Upper lobe of left lung (tissue), 6 donors: Measurements from ENCODE around the gene WASF2. TPM values are rescaled to one million over a fixed set of nuclear protein-coding genes. Genes with fewer than 3 reads are reported as not detected.
A peak's percentile ranks its signal among the peaks of the same experiment; 100 is the strongest.
"Not testable (repeated sequence)": the region's sequence is repeated elsewhere in the genome, so short reads cannot be mapped to it uniquely, and the experiment has no call there.

Source experiments
- ATAC-seq, 2 donors: fragments of 200-7000 bp; cut with Tn5 transposase; one replicate each; pipeline ENCODE4 v1.9.1; 2022; ENCODE audit warnings: mild to moderate bottlenecking in 2 of 2, moderate library complexity in 2 of 2; ENCODE audit not compliant: low FRiP score in 2 of 2
- DNase-seq, 2 donors: peaks; one replicate each; pipeline ENCODE4 v3.0.0-alpha.2; 2019 to 2020
- H3K27ac ChIP-seq, 4 donors: fragments of 200-600 bp; sonication (generic); one replicate each; pipeline ENCODE4 v1.5.1; 2016 to 2019
- H3K27me3 ChIP-seq, 4 donors: fragments of 200-600 bp; sonication (generic); one replicate each; pipeline ENCODE4 v1.5.1; 2017 to 2019
- H3K36me3 ChIP-seq, 4 donors: fragments of 200-600 bp; sonication (generic); one replicate each; pipeline ENCODE4 v1.5.1; 2016 to 2019
- H3K4me1 ChIP-seq, 4 donors: fragments of 200-600 bp; sonication (generic); one replicate each; pipeline ENCODE4 v1.5.1; 2018 to 2019
- H3K4me3 ChIP-seq, 4 donors: fragments of 200-600 bp; sonication (generic); one replicate each; pipeline ENCODE4 v1.5.1; 2017 to 2019; ENCODE audit warnings: mild to moderate bottlenecking in 2 of 4, moderate library complexity in 1 of 4
- H3K9me3 ChIP-seq, 4 donors: fragments of 200-600 bp; sonication (generic); one replicate each; pipeline ENCODE4 v1.5.1; 2018 to 2019
- EP300 ChIP-seq, 4 donors: sonication (generic); formaldehyde crosslinking; IDR thresholded peaks; one replicate each; pipeline ENCODE4 v1.5.1; 2017; ENCODE audit warnings: antibody characterized with exemption in 4 of 4, control low read depth in 2 of 4
- POLR2A ChIP-seq, 4 donors: fragments of 450-650 bp; IDR thresholded peaks; one replicate each; pipeline ENCODE4 v1.5.1; 2016 to 2017; ENCODE audit warnings: antibody characterized with exemption in 4 of 4, mild to moderate bottlenecking in 2 of 4
- POLR2AphosphoS5 ChIP-seq, 2 donors: sonication (generic); formaldehyde crosslinking; IDR thresholded peaks; one replicate each; pipeline ENCODE4 v1.5.1; 2017; ENCODE audit warnings: antibody characterized with exemption in 2 of 2
- WGBS, 2 donors: methylation state at CpG; one replicate each; pipeline ENCODE4 v1.1.5; 2017 to 2018; 5-methylcytosine and 5-hydroxymethylcytosine counted together
- total RNA-seq, 6 donors: library from RNA; depleted of rRNA in 4 of 6; stranded (reverse); fragments of >200 nt in 4 of 6; gene quantifications; one replicate each; pipeline versions ENCODE4 v1.1.0 to v1.2.1, GENCODE V29; 2016 to 2021
- TF ChIP-seq, protein P1 (sequence below), 6 experiments: fragments of 450-650 bp in 4 of 6; fragments of 200-600 bp in 2 of 6; sonication (generic) in 2 of 6; IDR thresholded peaks; one replicate each; pipeline ENCODE4 v1.5.1; 2016 to 2019; ENCODE audit warnings: antibody characterized with exemption in 6 of 6
- donor health status: DM: no; HTN: no; CAD: no; lungs with moderate emphysema.
- donor health status: DM: no; HTN: yes; CAD: no; lungs with severe emphysema.

Gene WASF2
- 100 to 1,000 TPM in 2 of 6 donors, 10 to 100 TPM in 4; 53.4 to 158 (median 62.2) TPM for total RNA-seq

GRCh38 chr1:27489973-27490741 lies at the start of gene WASF2:
Gene WASF2 (minus strand): TSS chr1:27490167. CDS start chr1:27428890, 61,277 bp downstream.
- Histone ChIP-seq H3K4me1 (peaks cover 29 to 47% (median 40%) of the 10 kb centered on the region in 4 donors), H3K4me3 (peak within 1 kb of the TSS; percentile 62 to 100 (median 76))

DNA sequence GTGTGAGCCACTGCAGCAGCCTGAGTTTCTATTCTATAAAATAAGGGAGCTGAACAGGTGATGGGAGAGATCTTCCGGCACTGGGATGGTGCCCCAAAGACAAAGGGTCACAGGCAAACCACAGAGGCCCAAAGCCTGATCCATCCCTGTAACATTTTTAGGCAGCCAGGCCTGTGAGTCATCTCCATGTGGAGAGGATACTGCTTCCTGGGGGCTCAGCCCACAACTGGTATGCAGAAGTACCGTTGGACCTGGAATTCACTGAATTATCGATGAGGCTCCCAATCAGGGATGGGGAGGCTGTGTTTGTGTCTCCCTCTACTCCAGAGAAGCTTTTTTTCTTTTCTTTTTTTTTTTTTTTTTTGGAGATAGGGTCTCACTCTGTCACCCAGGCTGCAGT lies 48.8 kb upstream of the WASF2 start:
- no peaks in the 10 kb centered on the region for H3K27me3 ChIP-seq
- TF ChIP-seq POLR2A (IDR thresholded peaks at IDR 0.05) (no peak), POLR2AphosphoS5 (IDR thresholded peaks at IDR 0.05) (no peak), EP300 (IDR thresholded peaks at IDR 0.05) (no peak)
- TF ChIP-seq, protein P1, sequence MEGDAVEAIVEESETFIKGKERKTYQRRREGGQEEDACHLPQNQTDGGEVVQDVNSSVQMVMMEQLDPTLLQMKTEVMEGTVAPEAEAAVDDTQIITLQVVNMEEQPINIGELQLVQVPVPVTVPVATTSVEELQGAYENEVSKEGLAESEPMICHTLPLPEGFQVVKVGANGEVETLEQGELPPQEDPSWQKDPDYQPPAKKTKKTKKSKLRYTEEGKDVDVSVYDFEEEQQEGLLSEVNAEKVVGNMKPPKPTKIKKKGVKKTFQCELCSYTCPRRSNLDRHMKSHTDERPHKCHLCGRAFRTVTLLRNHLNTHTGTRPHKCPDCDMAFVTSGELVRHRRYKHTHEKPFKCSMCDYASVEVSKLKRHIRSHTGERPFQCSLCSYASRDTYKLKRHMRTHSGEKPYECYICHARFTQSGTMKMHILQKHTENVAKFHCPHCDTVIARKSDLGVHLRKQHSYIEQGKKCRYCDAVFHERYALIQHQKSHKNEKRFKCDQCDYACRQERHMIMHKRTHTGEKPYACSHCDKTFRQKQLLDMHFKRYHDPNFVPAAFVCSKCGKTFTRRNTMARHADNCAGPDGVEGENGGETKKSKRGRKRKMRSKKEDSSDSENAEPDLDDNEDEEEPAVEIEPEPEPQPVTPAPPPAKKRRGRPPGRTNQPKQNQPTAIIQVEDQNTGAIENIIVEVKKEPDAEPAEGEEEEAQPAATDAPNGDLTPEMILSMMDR (IDR thresholded peaks at IDR 0.05), result no peak
- H3K4me1 ChIP-seq, result peaks cover 20 to 40% (median 34%) of the 10 kb centered on the region in 4 donors
- DNase-seq (no peak), ATAC-seq (peak in 1 of 2 donors; percentile 51)
- H3K27ac ChIP-seq, result peak overlapping the region in 1 of 4 donors; percentile 7
- 75 to 84% methylated on average over 3 of the region's 3 CpGs for WGBS, 2 donors
- H3K36me3 ChIP-seq, result peaks cover 0 to 20% (median under 1%) of the 10 kb centered on the region in 4 donors
- H3K4me3 ChIP-seq, result no peak overlapping the region
- H3K9me3 ChIP-seq, result no peaks in the 10 kb centered on the region

More at GRCh38 chr1:27489973-27490741, at the start of gene WASF2:
- Histone ChIP-seq H3K36me3 (no peaks in the 10 kb centered on the region), H3K9me3 (no peaks in the 10 kb centered on the region), H3K27ac (peak within 1 kb of the TSS; percentile 97 to 100 (median 98)), H3K27me3 (no peaks in the 10 kb centered on the region)
- peak; percentile 96 to 97 for DNase-seq
- peak; percentile 51 to 98 (median 92) for TF ChIP-seq POLR2A (IDR thresholded peaks at IDR 0.05)
- TF ChIP-seq EP300 (IDR thresholded peaks at IDR 0.05), result peak in 1 of 4 donors; percentile 33
- TF ChIP-seq POLR2AphosphoS5 (IDR thresholded peaks at IDR 0.05), result peak; percentile 92 to 97
- TF ChIP-seq, protein P1 (IDR thresholded peaks at IDR 0.05), result peak in 2 of 6 experiments; percentile 38 to 39
- ATAC-seq, result peak; percentile 97 to 99
- WGBS, 2 donors, result 0 to 1% methylated on average over 24 to 26 of the region's 50 CpGs

- not testable (repeated sequence) for ATAC-seq
Observed at GRCh38 chr1:27538305-27538676, 48.3 kb upstream of the WASF2 start.

GRCh38 chr1:27536767-27537166 lies 46.8 kb upstream of the WASF2 start:
- peak overlapping the region in 3 of 4 donors; percentile 7 to 61 (median 22) for H3K27ac ChIP-seq
- peaks cover 15 to 30% (median 21%) of the 10 kb centered on the region in 4 donors for H3K4me1 ChIP-seq
- ATAC-seq (peak in 1 of 2 donors; percentile 64), DNase-seq (no peak)
- no peak for TF ChIP-seq POLR2A (IDR thresholded peaks at IDR 0.05)
- no peak for TF ChIP-seq EP300 (IDR thresholded peaks at IDR 0.05)
- TF ChIP-seq POLR2AphosphoS5 (IDR thresholded peaks at IDR 0.05), result no peak
- TF ChIP-seq, protein P1 (IDR thresholded peaks at IDR 0.05), result no peak
- H3K9me3 ChIP-seq, result no peaks in the 10 kb centered on the region
- peaks cover 0 to 30% (median 5%) of the 10 kb centered on the region in 4 donors for H3K36me3 ChIP-seq
- H3K27me3 ChIP-seq, result no peaks in the 10 kb centered on the region
- WGBS, 2 donors, result 42 to 45% methylated on average over 9 to 11 of the region's 11 CpGs
- H3K4me3 ChIP-seq, result no peak overlapping the region

More at GRCh38 chr1:27538305-27538676, 48.3 kb upstream of the WASF2 start:
- not testable (repeated sequence) for H3K9me3 ChIP-seq, DNase-seq, H3K4me3 ChIP-seq, H3K27me3 ChIP-seq
- WGBS, 2 donors, result 95 to 96% methylated on average over 4 of the region's 4 CpGs
- Histone ChIP-seq H3K27ac (peak overlapping the region in 1 of 4 donors; percentile 7), H3K4me1 (peaks cover 20 to 39% (median 31%) of the 10 kb centered on the region in 4 donors), H3K36me3 (peaks cover 0 to 25% (median 3%) of the 10 kb centered on the region in 4 donors)

GRCh38 chr1:27536010-27536757 lies 46.2 kb upstream of the WASF2 start:
- H3K9me3 ChIP-seq, result no peaks in the 10 kb centered on the region
- TF ChIP-seq, protein P1 (IDR thresholded peaks at IDR 0.05), result no peak
- no peak for TF ChIP-seq POLR2AphosphoS5 (IDR thresholded peaks at IDR 0.05)
- TF ChIP-seq POLR2A (IDR thresholded peaks at IDR 0.05), result no peak
- TF ChIP-seq EP300 (IDR thresholded peaks at IDR 0.05), result no peak
- H3K27me3 ChIP-seq, result no peaks in the 10 kb centered on the region
- peaks cover 15 to 30% (median 18%) of the 10 kb centered on the region in 4 donors for H3K4me1 ChIP-seq
- ATAC-seq (no peak), DNase-seq (no peak)
- no peak overlapping the region for H3K27ac ChIP-seq
- no peak overlapping the region for H3K4me3 ChIP-seq
- peaks cover 0 to 29% (median 5%) of the 10 kb centered on the region in 4 donors for H3K36me3 ChIP-seq
- 83 to 85% methylated on average over 13 to 15 of the region's 15 CpGs for WGBS, 2 donors
